ENCODE results near the gene HES5.

DNA sequence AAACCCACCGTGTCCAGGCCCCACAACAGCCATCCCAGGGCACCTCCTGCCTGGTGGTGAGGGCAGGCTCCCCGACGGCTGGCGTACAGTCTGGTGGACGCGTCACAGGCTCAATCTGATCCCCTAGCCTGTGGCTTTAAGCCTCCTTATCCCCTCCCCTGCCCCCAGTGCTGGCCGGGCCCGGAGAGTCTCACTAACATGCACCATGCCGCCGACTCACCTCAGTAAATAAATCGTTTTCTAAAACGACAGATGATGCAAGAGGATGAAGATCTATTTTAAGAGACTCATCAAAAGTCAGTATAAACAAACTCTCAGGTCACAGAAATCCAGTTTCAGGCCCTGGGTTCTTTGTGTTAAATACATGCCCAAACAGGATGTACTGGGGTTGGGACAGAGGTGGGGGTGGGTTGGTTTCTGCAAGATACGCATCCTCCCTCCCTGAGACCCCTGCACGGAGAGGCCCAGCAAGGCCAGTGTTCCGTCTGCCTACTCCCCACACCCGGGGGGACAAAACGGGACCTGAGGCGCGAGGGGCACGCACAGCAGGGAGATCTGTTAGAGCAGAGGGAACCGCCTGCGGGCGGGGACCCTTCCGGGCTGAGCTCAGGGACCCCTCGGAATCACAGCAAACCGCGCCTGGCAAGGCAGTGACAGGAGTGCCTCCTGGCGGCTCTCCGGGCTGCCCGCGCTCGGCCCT lies 6.7 kb downstream of the HES5 start:
- TF ChIP-seq ZNF274 (IDR thresholded peaks at IDR 0.05; ENCODE audit: low read depth, low read length) (no peak), YY1 (IDR thresholded peaks at IDR 0.05; ENCODE audit: insufficient read depth, insufficient read length) (no peak)

Data from NT2/D1 (cell line).